ENCODE measurements around the gene LHFPL3.

The LHFPL3 gene

GRCh38 chr7:104758504-104758903 lies 430.1 kb downstream of the LHFPL3 start:
- no peak for DNase-seq

DNA sequence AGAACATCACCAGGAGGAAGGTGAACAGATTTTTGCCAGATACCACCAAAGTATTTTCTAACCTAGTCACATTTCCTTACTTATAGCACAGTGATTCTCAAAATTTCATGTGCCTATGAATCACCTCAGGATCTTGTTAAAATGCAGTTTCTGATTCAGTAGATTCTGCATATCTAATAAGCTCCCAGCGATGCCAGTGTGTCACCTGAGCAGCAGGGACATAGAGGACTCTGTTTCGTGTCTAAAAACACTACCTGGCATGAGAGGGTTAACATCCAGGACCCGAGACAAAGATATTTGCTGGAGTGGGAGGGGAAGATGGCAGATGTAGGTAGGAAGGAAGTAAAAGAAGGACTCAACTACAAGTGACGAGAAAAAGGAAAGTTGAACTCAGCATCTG lies 433.5 kb downstream of the LHFPL3 start:
- no peak for DNase-seq

DNA sequence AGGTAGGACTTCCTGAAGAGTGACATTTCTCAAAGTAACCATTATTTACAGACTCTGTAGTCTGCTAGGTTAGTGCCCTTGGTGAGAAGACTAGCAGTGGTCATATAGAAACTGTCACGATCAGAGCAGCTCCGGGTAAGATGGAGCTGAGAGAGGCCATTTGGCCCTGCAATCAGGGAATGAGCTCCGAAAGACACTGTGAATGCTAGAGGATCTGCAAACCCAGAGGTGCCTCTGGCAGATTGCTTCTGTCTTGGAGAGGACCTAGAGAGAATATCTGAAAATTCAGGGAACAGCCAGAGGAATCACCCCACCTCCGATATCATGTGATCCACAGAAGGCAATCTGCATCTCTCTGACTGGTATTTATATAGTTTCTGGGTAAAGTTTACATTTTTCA lies 438.7 kb downstream of the LHFPL3 start:
- DNase-seq, result no peak

GRCh38 chr7:104767826-104768536 lies 439.6 kb downstream of the LHFPL3 start:
- no peak for DNase-seq

DNA sequence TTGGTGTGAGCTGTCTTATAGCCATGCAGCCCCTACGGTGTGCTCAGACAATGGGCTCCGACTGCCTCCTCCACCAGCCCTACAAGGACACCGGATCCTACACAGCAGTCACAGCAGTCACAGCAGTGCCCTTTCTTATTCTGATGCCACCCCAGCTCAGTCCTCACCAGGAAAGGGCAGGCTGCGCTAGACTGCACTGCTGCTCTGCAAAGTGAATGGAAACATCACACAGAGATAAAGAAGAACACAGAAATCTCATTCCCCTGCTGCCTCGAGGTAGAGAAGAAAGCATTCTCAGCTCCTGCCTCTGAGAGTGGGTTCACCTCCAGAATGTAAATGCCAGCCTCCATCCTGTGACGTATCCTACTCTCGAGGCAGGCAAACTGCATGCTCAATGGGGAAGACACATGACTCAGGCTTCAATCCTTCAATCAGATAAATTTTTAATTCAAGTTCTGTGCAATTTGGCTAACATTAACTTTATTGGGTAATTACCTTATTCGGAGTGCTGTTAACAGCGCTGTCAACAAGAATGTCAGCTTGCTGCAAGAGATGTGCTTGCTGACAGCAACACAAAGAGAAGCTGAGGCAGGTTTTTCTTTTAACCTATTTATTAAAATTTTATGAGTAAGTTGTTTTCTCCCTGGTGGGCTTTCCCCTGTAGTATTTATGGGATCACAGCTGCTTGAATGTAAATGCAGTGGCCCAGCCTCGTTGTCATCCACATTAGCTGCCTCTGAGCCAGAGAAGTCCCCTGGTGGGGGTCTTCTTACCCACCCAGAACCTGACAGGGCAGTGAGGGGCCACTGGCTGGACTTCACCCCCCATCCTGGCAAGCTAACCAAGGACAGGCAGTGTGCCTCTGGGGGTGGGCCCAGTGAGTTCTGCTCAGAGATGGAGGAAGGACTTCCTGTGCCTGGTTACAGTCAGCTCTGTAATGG lies 444.3 kb downstream of the LHFPL3 start:
- DNase-seq, result no peak

DNA sequence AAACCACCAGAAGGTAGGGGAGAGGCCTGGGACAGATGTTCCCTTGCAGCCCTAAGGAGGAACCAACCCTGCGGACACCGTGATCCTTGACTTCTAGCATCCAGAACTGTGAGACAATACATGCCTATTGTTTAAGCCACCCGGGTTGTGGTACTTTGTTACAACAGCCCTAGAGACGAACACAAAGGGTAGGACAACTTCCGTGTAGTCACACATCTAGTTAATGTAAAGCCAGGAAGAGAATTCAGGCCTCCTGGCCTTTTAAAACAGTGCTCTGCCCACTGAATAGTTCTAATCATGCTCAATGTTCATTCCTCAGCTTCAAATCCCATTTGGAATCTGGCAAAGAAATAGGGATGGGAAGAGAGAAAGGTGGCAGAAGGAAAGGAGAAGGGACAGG lies 445.4 kb downstream of the LHFPL3 start:
- DNase-seq, result no peak

DNA sequence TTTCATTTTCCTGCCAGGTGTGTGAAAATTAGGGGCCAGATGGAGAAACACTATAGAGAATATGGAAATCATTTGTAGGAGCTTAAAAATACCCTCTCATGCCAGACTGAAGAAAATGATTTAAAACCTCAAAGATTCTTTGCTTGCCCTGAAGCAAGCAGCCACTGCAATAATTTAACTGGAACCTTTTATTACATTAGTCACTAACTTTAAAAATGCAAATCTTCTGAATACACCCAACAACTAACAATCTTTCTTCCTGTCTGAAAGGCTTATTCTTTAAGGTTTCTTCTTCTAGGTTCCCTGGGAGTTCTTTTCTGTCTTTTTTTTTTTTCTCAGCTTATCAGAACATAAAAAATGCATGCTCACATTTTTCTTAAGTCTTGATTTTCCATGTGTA lies 447.1 kb downstream of the LHFPL3 start:
- DNase-seq, result no peak

DNA sequence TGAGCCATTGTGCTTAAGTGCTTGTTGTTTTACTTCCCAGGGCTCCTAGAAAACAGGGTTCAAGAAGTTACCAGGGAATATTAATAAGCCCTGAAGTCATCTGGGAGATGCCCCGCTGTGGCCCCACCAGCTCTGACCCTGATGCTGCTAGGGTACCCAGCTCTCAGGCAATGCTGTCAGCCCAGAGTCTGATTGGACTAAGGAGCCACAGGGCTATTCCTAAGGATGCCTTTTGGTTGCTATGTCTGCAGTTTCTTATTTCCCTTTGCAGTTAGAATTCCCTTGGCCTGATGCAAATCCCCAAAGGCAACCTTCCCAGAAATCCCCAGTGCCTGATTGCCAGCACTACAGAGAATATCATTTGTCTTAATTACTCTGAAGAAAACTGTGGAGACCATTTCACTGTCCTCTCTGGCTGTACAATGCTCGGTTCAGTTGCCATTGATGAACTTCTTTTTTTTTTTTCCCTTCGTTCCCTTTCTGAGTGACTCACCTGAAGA lies 448.9 kb downstream of the LHFPL3 start:
- DNase-seq, result no peak

GRCh38 chr7:104779888-104780287 lies 451.5 kb downstream of the LHFPL3 start:
- DNase-seq, result no peak

DNA sequence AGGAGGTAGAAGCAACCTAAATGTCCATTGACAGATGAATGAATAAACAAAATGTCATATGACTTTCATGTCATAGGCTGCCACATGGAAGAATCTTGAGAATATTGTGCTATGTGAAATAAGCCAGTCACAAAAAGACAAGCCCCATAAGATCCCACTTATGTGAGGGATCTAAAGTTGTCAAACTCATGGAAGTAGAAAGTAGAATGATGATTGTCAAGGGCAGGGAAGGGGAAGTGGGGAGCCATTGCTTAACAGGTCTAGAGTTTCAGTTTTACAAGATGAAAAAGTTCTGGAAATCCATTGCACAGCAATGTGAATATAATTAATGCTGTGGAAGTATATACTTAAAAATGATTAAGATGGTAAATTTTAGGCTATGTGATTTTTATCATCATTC lies 456.3 kb downstream of the LHFPL3 start:
- DNase-seq, result no peak

DNA sequence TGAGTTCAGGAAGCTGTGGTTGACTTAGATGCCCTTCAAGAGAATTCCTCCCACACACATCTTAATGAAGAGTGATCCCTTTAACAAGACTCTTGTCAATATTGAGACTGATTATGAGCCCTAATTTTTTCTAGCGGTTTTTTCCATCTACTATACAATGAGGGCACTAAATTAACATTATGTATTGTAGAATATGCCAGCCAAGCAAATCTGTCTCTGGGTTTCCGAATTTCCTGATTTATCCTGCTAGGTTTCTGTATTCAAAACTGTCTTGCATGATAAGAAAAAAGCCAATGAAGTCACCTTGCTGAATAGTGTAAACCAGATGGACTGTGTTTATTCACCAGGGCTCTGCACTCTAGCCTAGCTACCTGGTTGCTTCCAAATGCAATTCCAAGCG lies 461.4 kb downstream of the LHFPL3 start:
- no peak for DNase-seq

DNA sequence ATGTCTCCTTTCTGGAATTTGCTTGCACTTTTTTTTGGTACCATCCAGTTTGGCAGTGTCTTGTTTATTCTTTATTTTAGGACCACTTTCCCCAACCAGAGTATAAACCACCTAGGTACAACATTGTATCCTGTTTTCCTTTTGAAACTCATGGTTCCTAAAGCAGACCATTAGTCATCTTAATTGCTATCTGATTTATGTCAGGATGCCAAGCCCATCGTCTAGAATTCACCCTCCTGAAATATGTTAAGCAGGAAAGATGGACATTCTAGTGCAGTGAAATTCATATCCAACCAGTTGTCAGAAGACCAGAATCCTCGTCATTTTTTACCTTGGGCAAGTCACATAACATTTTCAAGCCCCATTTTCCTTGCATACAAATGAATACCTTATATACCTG lies 462.0 kb downstream of the LHFPL3 start:
- DNase-seq, result no peak

- no peak for DNase-seq
Observed at GRCh38 chr7:104791080-104791479, 462.7 kb downstream of the LHFPL3 start.

- no peak for DNase-seq
Observed at GRCh38 chr7:104793066-104793465, 464.7 kb downstream of the LHFPL3 start.

GRCh38 chr7:104794154-104794553 lies 465.8 kb downstream of the LHFPL3 start:
- no peak for DNase-seq

GRCh38 chr7:104794589-104794988 lies 466.2 kb downstream of the LHFPL3 start:
- no peak for DNase-seq

DNA sequence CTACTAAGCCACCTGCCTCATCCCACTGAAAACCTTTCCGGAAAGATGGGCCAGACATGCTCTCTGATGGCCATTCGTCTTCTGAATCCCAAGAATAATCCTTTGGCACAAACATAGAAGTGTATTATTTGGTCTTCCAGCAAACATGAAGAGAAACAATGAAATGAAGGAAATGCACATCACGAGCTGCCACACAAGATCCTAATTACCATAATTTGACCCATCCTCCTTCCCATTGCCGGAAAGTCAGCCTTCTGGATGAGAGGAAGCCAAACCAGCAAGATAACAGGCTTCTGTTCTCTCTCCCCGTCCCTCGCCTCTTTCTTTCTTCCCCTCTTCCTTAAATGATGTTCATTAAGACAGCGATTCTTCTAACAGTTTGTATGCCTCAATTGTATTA lies 466.7 kb downstream of the LHFPL3 start:
- DNase-seq, result no peak

DNA sequence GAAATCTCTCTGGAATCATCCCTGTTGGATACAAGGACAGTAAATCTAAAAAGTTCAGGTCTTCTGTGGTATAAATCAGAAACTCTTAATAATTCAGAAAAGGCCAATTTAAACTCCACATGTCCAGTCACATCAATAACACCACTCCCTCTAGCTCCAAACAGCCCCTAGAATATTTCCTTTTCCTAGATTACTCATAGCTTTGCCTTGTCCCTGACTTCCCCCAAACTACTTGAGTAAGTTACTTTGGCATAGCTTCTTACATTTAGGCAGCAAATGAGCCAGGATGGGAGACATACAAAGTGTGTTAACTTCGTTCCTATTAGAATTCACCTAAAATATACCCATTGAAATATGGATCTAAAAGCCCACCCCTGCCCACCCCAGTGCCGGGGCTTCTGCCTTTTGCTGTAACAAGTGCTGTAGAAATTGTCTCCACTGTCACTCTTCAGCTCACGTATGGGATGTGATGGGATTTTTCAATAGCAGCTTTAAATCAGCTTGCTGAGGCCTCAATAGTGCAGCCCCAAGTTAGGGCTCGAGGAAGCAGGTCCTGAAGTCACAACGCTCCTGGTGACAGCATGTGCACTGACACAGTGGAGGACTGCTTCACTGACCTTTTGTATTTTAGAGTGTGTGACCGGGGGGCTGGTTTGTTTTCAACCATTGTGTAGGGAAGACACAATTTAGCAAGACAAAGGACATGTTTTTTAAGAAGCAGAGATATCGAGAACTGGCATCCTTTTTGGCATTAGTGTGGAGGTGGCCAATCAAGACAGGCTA lies 467.4 kb downstream of the LHFPL3 start:
- DNase-seq, result no peak

- DNase-seq, result no peak
Observed at GRCh38 chr7:104800307-104800706, 471.9 kb downstream of the LHFPL3 start.

- DNase-seq, result no peak
Observed at GRCh38 chr7:104801022-104801421, 472.6 kb downstream of the LHFPL3 start.

GRCh38 chr7:104803931-104804330 lies 475.5 kb downstream of the LHFPL3 start:
- no peak for DNase-seq

GRCh38 chr7:104804696-104805095 lies 476.3 kb downstream of the LHFPL3 start:
- no peak for DNase-seq
